IMR-90 (cell line): ENCODE measurements around the gene RASSF6.

Experiments used
- CEBPB ChIP-seq: IDR thresholded peaks from 2 replicates; pipeline ENCODE4 v1.6.1; 2012; ENCODE audit warnings: low read depth, low read length, improper control_type of control experiment
- POLR2A ChIP-seq: IDR thresholded peaks from 2 replicates; pipeline ENCODE4 v1.6.1; 2012; ENCODE audit warnings: mild to moderate bottlenecking, low read depth, low read length
- RAD21 ChIP-seq: IDR thresholded peaks from 2 replicates; pipeline ENCODE4 v1.6.1; 2012; ENCODE audit warnings: low read length, improper control_type of control experiment
- RFX5 ChIP-seq: IDR thresholded peaks from 2 replicates; pipeline ENCODE4 v1.8.0; 2012; ENCODE audit warnings: low read depth, mild to moderate bottlenecking, low read length, moderate library complexity
- TF ChIP-seq, protein P1 (sequence below): conservative IDR thresholded peaks from 2 replicates; pipeline ENCODE4 v1.5.1; 2012; ENCODE audit warnings: mild to moderate bottlenecking, low read depth, low read length, improper control_type of control experiment

GRCh38 chr4:73523126-73523525, 97.1 kb downstream of the RASSF6 start:
- TF ChIP-seq, protein P1, sequence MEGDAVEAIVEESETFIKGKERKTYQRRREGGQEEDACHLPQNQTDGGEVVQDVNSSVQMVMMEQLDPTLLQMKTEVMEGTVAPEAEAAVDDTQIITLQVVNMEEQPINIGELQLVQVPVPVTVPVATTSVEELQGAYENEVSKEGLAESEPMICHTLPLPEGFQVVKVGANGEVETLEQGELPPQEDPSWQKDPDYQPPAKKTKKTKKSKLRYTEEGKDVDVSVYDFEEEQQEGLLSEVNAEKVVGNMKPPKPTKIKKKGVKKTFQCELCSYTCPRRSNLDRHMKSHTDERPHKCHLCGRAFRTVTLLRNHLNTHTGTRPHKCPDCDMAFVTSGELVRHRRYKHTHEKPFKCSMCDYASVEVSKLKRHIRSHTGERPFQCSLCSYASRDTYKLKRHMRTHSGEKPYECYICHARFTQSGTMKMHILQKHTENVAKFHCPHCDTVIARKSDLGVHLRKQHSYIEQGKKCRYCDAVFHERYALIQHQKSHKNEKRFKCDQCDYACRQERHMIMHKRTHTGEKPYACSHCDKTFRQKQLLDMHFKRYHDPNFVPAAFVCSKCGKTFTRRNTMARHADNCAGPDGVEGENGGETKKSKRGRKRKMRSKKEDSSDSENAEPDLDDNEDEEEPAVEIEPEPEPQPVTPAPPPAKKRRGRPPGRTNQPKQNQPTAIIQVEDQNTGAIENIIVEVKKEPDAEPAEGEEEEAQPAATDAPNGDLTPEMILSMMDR = no peak
- TF ChIP-seq POLR2A (no peak), RFX5 (no peak), CEBPB (no peak), RAD21 (no peak)
